Measurements from ENCODE around the gene DNMBP.
"Not testable (repeated sequence)": the region's sequence is repeated elsewhere in the genome, so short reads cannot be mapped to it uniquely, and the experiment has no call there.

The DNMBP gene

GRCh38 chr10:99905971-99906370, 103.8 kb downstream of the DNMBP start:
- no peak overlapping the region for H3K4me3 ChIP-seq (replicated peaks; ENCODE audit: low read depth, low read length)
- H3K27me3 ChIP-seq (replicated peaks; ENCODE audit: control insufficient read depth, insufficient read depth, low read length) = no peaks in the 10 kb centered on the region
- no peak for DNase-seq (ENCODE audit: extremely low read depth, insufficient read length)
- H3K36me3 ChIP-seq (ENCODE audit: control insufficient read depth, insufficient read depth, low read length) = peaks cover 32% of the 10 kb centered on the region
- no peak for TF ChIP-seq CTCF (IDR thresholded peaks at IDR 0.05; ENCODE audit: insufficient read depth, low read length, poor library complexity, severe bottlenecking)

GRCh38 chr10:99895867-99896266, 113.9 kb downstream of the DNMBP start:
- no peak overlapping the region for H3K4me3 ChIP-seq (replicated peaks; ENCODE audit: low read depth, low read length)
- no peak for DNase-seq (ENCODE audit: extremely low read depth, insufficient read length)
- H3K36me3 ChIP-seq (ENCODE audit: control insufficient read depth, insufficient read depth, low read length) = peaks cover 24% of the 10 kb centered on the region
- no peaks in the 10 kb centered on the region for H3K27me3 ChIP-seq (replicated peaks; ENCODE audit: control insufficient read depth, insufficient read depth, low read length)
- no peak for TF ChIP-seq CTCF (IDR thresholded peaks at IDR 0.05; ENCODE audit: insufficient read depth, low read length, poor library complexity, severe bottlenecking)

- not testable (repeated sequence) for DNase-seq (ENCODE audit: extremely low read depth, insufficient read length); H3K27me3 ChIP-seq (replicated peaks; ENCODE audit: control insufficient read depth, insufficient read depth, low read length); H3K4me3 ChIP-seq (replicated peaks; ENCODE audit: low read depth, low read length)
- peaks cover 23% of the 10 kb centered on the region for H3K36me3 ChIP-seq (ENCODE audit: control insufficient read depth, insufficient read depth, low read length)
Measured at GRCh38 chr10:99895066-99895465, 114.7 kb downstream of the DNMBP start.

- H3K36me3 ChIP-seq (ENCODE audit: control insufficient read depth, insufficient read depth, low read length) = peaks cover 25% of the 10 kb centered on the region
- DNase-seq (ENCODE audit: extremely low read depth, insufficient read length) = no peak
- TF ChIP-seq CTCF (IDR thresholded peaks at IDR 0.05; ENCODE audit: insufficient read depth, low read length, poor library complexity, severe bottlenecking) = no peak
- H3K4me3 ChIP-seq (replicated peaks; ENCODE audit: low read depth, low read length) = no peak overlapping the region
- H3K27me3 ChIP-seq (replicated peaks; ENCODE audit: control insufficient read depth, insufficient read depth, low read length) = no peaks in the 10 kb centered on the region
Measured at GRCh38 chr10:99894613-99895012, 115.1 kb downstream of the DNMBP start.

GRCh38 chr10:99888622-99889021, 121.1 kb downstream of the DNMBP start:
- no peaks in the 10 kb centered on the region for H3K27me3 ChIP-seq (replicated peaks; ENCODE audit: control insufficient read depth, insufficient read depth, low read length)
- H3K36me3 ChIP-seq (ENCODE audit: control insufficient read depth, insufficient read depth, low read length) = peaks cover 20% of the 10 kb centered on the region
- DNase-seq (ENCODE audit: extremely low read depth, insufficient read length) = no peak
- no peak for TF ChIP-seq CTCF (IDR thresholded peaks at IDR 0.05; ENCODE audit: insufficient read depth, low read length, poor library complexity, severe bottlenecking)
- H3K4me3 ChIP-seq (replicated peaks; ENCODE audit: low read depth, low read length) = no peak overlapping the region

GRCh38 chr10:99883523-99883922, 126.2 kb downstream of the DNMBP start:
- TF ChIP-seq CTCF (IDR thresholded peaks at IDR 0.05; ENCODE audit: insufficient read depth, low read length, poor library complexity, severe bottlenecking) = no peak
- Histone ChIP-seq H3K4me3 (replicated peaks; ENCODE audit: low read depth, low read length) (no peak overlapping the region), H3K27me3 (replicated peaks; ENCODE audit: control insufficient read depth, insufficient read depth, low read length) (no peaks in the 10 kb centered on the region), H3K36me3 (ENCODE audit: control insufficient read depth, insufficient read depth, low read length) (peaks cover 31% of the 10 kb centered on the region)
- no peak for DNase-seq (ENCODE audit: extremely low read depth, insufficient read length)
